VCaP (cell line): ENCODE results near the gene PACSIN2.

Experiments
- H3K27ac ChIP-seq: fragments of 450-650 bp; 2 replicates; pipeline ENCODE4 v1.5.1; 2017
- CTCF ChIP-seq: fragments of 450-650 bp; conservative IDR thresholded peaks from 2 replicates; pipeline ENCODE4 v1.5.1; 2017; ENCODE audit warnings: mild to moderate bottlenecking, moderate library complexity

The PACSIN2 gene

GRCh38 chr22:42947211-42947990 is 67.5 kb downstream of the PACSIN2 start:
- H3K27ac ChIP-seq: peak overlapping the region; percentile 67

GRCh38 chr22:42946546-42947198 is 68.3 kb downstream of the PACSIN2 start:
- H3K27ac ChIP-seq: peak overlapping the region; percentile 67
- no peak for TF ChIP-seq CTCF

More at GRCh38 chr22:42947211-42947990, 67.5 kb downstream of the PACSIN2 start:
- TF ChIP-seq CTCF: no peak

- peak overlapping the region; percentile 67 for H3K27ac ChIP-seq
- TF ChIP-seq CTCF: no peak
Measured at GRCh38 chr22:42945736-42946135, 69.2 kb downstream of the PACSIN2 start.

GRCh38 chr22:42945027-42945426 is 69.9 kb downstream of the PACSIN2 start:
- no peak for TF ChIP-seq CTCF
- peak overlapping the region; percentile 67 for H3K27ac ChIP-seq

GRCh38 chr22:42944409-42944808 is 70.5 kb downstream of the PACSIN2 start:
- no peak for TF ChIP-seq CTCF
- peak overlapping the region; percentile 67 for H3K27ac ChIP-seq

GRCh38 chr22:42943981-42944380 is 71.0 kb downstream of the PACSIN2 start:
- no peak for TF ChIP-seq CTCF
- H3K27ac ChIP-seq: peak overlapping the region; percentile 67

- no peak for TF ChIP-seq CTCF
- no peak overlapping the region for H3K27ac ChIP-seq
Measured at GRCh38 chr22:42942351-42942750, 72.6 kb downstream of the PACSIN2 start.
